Measurements from ENCODE around the gene CHCHD3. TPM values are rescaled to one million over a fixed set of nuclear protein-coding genes. Genes with fewer than 3 reads are reported as not detected.

CHCHD3 gene
- total RNA-seq (2022) (97.8 and 102 TPM in 2 replicates), Bru-seq, nascent RNA (percentile 84 among the genes with signal in this experiment), BruChase-seq, experiment 1, labeled RNA remaining after a 2-hour chase (percentile 72 among the genes with signal in this experiment), BruChase-seq, experiment 2, labeled RNA remaining after a 6-hour chase (percentile 65 among the genes with signal in this experiment)
- long read RNA-seq, transcript CHCHD3-201 (8 exons, 1,598 nt) = major isoform, 296 of 327 reads
- long read RNA-seq, partial matches to known transcripts = 3 of 327 reads
- long read RNA-seq, other reads (novel, unspliced or antisense) = 28 of 327 reads

GRCh38 chr7:133081599-133082389 lies at the start of gene CHCHD3:
CHCHD3 (minus strand) TSS chr7:133082090; CDS start chr7:133081937, 153 bp downstream.
- Mint-ChIP-seq H3K9me3 (ENCODE audit: unreplicated experiment) (no peaks in the 10 kb centered on the region), H3K36me3 (ENCODE audit: insufficient read depth, unreplicated experiment) (no peaks in the 10 kb centered on the region), H3K4me3 (ENCODE audit: unreplicated experiment) (peak within 1 kb of the TSS; percentile 88), H3K27me3 (ENCODE audit: insufficient read depth, unreplicated experiment) (peaks cover 5% of the 10 kb centered on the region), H3K27ac (ENCODE audit: unreplicated experiment) (peak within 1 kb of the TSS; percentile 92), H3K4me1 (ENCODE audit: low read depth, unreplicated experiment) (no peaks in the 10 kb centered on the region)
- BruUV-seq (replicated peaks) = no TSS peak
- H3K36me3 ChIP-seq (ENCODE audit: control insufficient read depth, insufficient read depth, low read length) = no peaks in the 10 kb centered on the region
- no peak for TF ChIP-seq CTCF (IDR thresholded peaks at IDR 0.05; ENCODE audit: insufficient read depth in 1 of 2, low read depth in 1 of 2, low read length in 1 of 2, severe bottlenecking in 1 of 2, unreplicated experiment in 1 of 2)
- ChIA-PET CTCF (interaction anchor here (0.6 to 1.0 kb wide), 2 partner anchors 352 to 1972 kb away, joined by 3 to 7 read pairs; no protein-coding TSS in a partner anchor), POLR2A (interaction anchor here (0.5 to 1.0 kb wide), 7 partner anchors 9 to 1235 kb away, joined by 3 to 7 read pairs (median 4); partner anchors contain the start of gene EXOC4)
- no peaks in the 10 kb centered on the region for H3K27me3 ChIP-seq (replicated peaks; ENCODE audit: control insufficient read depth, insufficient read depth, low read length)
- intact Hi-C loops (cut with micrococcal nuclease; ENCODE audit: unreplicated experiment) = loop anchor here (1.0 kb wide), 1 partner anchor 172 kb away; the partner anchor contains the start of gene EXOC4
- H3K4me1 ChIP-seq = peaks cover 4% of the 10 kb centered on the region; the same call in 1 of the 2 replicates
- H3K4me3 ChIP-seq (ENCODE audit: low read depth, low read length) = peak within 1 kb of the TSS; percentile 70
- DNase-seq = peak; percentile 98 to 99
- no peaks in the 10 kb centered on the region for H3K9me3 ChIP-seq

GRCh38 chr7:133130166-133130565 lies 48.3 kb upstream of the CHCHD3 start:
- H3K9me3 Mint-ChIP-seq (ENCODE audit: unreplicated experiment) = peaks cover 6% of the 10 kb centered on the region
- H3K4me1 Mint-ChIP-seq (ENCODE audit: low read depth, unreplicated experiment) = no peaks in the 10 kb centered on the region
- Histone ChIP-seq H3K27me3 (replicated peaks; ENCODE audit: control insufficient read depth, insufficient read depth, low read length) (no peaks in the 10 kb centered on the region; the same call in 1 of the 2 replicates), H3K4me3 (ENCODE audit: low read depth, low read length) (no peak overlapping the region), H3K36me3 (ENCODE audit: control insufficient read depth, insufficient read depth, low read length) (no peaks in the 10 kb centered on the region), H3K4me1 (no peaks in the 10 kb centered on the region), H3K9me3 (peaks cover 4% of the 10 kb centered on the region; the same call in 1 of the 2 replicates)
- H3K27me3 Mint-ChIP-seq (ENCODE audit: insufficient read depth, unreplicated experiment) = peaks cover 10% of the 10 kb centered on the region
- DNase-seq = no peak
- TF ChIP-seq CTCF (IDR thresholded peaks at IDR 0.05; ENCODE audit: insufficient read depth in 1 of 2, low read depth in 1 of 2, low read length in 1 of 2, severe bottlenecking in 1 of 2, unreplicated experiment in 1 of 2) = no peak
- no TSS peak for BruUV-seq (replicated peaks)
- ChIA-PET CTCF (no interaction called here), POLR2A (no interaction called here)
- H3K4me3 Mint-ChIP-seq (ENCODE audit: unreplicated experiment) = no peak overlapping the region
- no peaks in the 10 kb centered on the region for H3K36me3 Mint-ChIP-seq (ENCODE audit: insufficient read depth, unreplicated experiment)
- H3K27ac Mint-ChIP-seq (ENCODE audit: unreplicated experiment) = no peak overlapping the region
- intact Hi-C loops (cut with micrococcal nuclease; ENCODE audit: unreplicated experiment) = no loop called here

- no peaks in the 10 kb centered on the region for H3K36me3 Mint-ChIP-seq (ENCODE audit: insufficient read depth, unreplicated experiment)
Observed at GRCh38 chr7:133126422-133126821, 44.5 kb upstream of the CHCHD3 start.

More at GRCh38 chr7:133126422-133126821, 44.5 kb upstream of the CHCHD3 start:
- H3K4me3 ChIP-seq (ENCODE audit: low read depth, low read length) = no peak overlapping the region
- BruUV-seq (replicated peaks) = no TSS peak
- intact Hi-C loops (cut with micrococcal nuclease; ENCODE audit: unreplicated experiment) = no loop called here
- Mint-ChIP-seq H3K4me3 (ENCODE audit: unreplicated experiment) (no peak overlapping the region), H3K27me3 (ENCODE audit: insufficient read depth, unreplicated experiment) (peaks cover 5% of the 10 kb centered on the region), H3K9me3 (ENCODE audit: unreplicated experiment) (peaks cover 6% of the 10 kb centered on the region), H3K4me1 (ENCODE audit: low read depth, unreplicated experiment) (no peaks in the 10 kb centered on the region), H3K27ac (ENCODE audit: unreplicated experiment) (no peak overlapping the region)
- H3K9me3 ChIP-seq = peaks cover 4% of the 10 kb centered on the region; the same call in 1 of the 2 replicates
- no peak for DNase-seq
- no peaks in the 10 kb centered on the region for H3K4me1 ChIP-seq
- H3K36me3 ChIP-seq (ENCODE audit: control insufficient read depth, insufficient read depth, low read length) = no peaks in the 10 kb centered on the region
- ChIA-PET CTCF (no interaction called here), POLR2A (no interaction called here)
- no peak for TF ChIP-seq CTCF (IDR thresholded peaks at IDR 0.05; ENCODE audit: insufficient read depth in 1 of 2, low read depth in 1 of 2, low read length in 1 of 2, severe bottlenecking in 1 of 2, unreplicated experiment in 1 of 2)
- no peaks in the 10 kb centered on the region; the same call in 1 of the 2 replicates for H3K27me3 ChIP-seq (replicated peaks; ENCODE audit: control insufficient read depth, insufficient read depth, low read length)
